Heart left ventricle (tissue), 16 donors: Measurements from ENCODE around the gene GPD1. TPM values are rescaled to one million over a fixed set of nuclear protein-coding genes. Genes with fewer than 3 reads are reported as not detected.
A peak's percentile ranks its signal among the peaks of the same experiment; 100 is the strongest.

Experiments
- ATAC-seq, 4 donors: fragments of 200-7000 bp; cut with Tn5 transposase; one replicate each; pipeline ENCODE4 v1.9.1; 2020 to 2022; ENCODE audit warnings: moderate library complexity in 4 of 4, mild to moderate bottlenecking in 3 of 4, moderate number of reproducible peaks in 1 of 4
- DNase-seq, 5 donors: peaks; one replicate each; pipeline ENCODE4 v3.0.0-alpha.2; 2020
- H3K27ac ChIP-seq, 12 donors: fragments of 200-600 bp; sonication (generic) in 4 of 12; one replicate each; pipeline versions ENCODE4 v1.5.0 to v1.8.0; 2016 to 2022; ENCODE audit warnings: mild to moderate bottlenecking in 2 of 12
- H3K27me3 ChIP-seq, 9 donors: fragments of 200-600 bp; sonication (generic) in 2 of 9; one replicate each; pipeline versions ENCODE4 v1.5.1 to v1.8.0; 2016 to 2022; ENCODE audit warnings: mild to moderate bottlenecking in 3 of 9
- H3K36me3 ChIP-seq, 9 donors: fragments of 200-600 bp; sonication (generic) in 2 of 9; one replicate each; pipeline versions ENCODE4 v1.5.0 to v1.8.0; 2018 to 2022; ENCODE audit warnings: mild to moderate bottlenecking in 2 of 9
- H3K4me1 ChIP-seq, 12 donors: fragments of 200-600 bp; sonication (generic) in 4 of 12; one replicate each; pipeline versions ENCODE4 v1.5.0 to v1.8.0; 2016 to 2022; ENCODE audit warnings: mild to moderate bottlenecking in 3 of 12
- H3K4me3 ChIP-seq, 12 donors: fragments of 200-600 bp; sonication (generic) in 4 of 12; one replicate each; pipeline versions ENCODE4 v1.5.0 to v1.8.0; 2017 to 2022; ENCODE audit warnings: mild to moderate bottlenecking in 9 of 12, moderate library complexity in 4 of 12
- H3K9me3 ChIP-seq, 12 donors: fragments of 200-600 bp; sonication (generic) in 4 of 12; one replicate each; pipeline versions ENCODE4 v1.5.0 to v1.8.0; 2016 to 2022; ENCODE audit warnings: mild to moderate bottlenecking in 1 of 12
- POLR2A ChIP-seq, 2 donors: fragments of 450-650 bp; IDR thresholded peaks; one replicate each; pipeline ENCODE4 v1.6.1; 2017; ENCODE audit warnings: antibody characterized with exemption in 2 of 2, mild to moderate bottlenecking in 2 of 2, moderate library complexity in 2 of 2
- WGBS, 4 donors: extraction: QIAGEN DNeasy Blood & Tissue Kit in 2 of 4; methylation state at CpG; one replicate each; pipeline versions ENCODE4 v1.1.5 to v1.1.7; 2013 to 2018; 5-methylcytosine and 5-hydroxymethylcytosine counted together
- intact Hi-C, 10 donors: fragments of 100-400 bp; cut with DNase I; formaldehyde crosslinking; loops; one replicate each; pipeline versions ENCODE4 v1.11.1 to v1.14.2; 2022
- long read RNA-seq, 3 donors: library from polyadenylated mRNA; unstranded; transcript quantifications; one replicate each; pipeline ENCODE4 v2.0.0, GENCODE V29; 2020 to 2021
- polyA plus RNA-seq, 2 donors: library from polyadenylated mRNA; stranded (reverse); fragments of 200-250 nt; gene quantifications; one replicate each; pipeline ENCODE4 v1.2.3, GENCODE V29; 2013
- total RNA-seq, 9 donors: library from RNA; depleted of rRNA in 2 of 9; stranded (reverse); fragments of >200 nt in 2 of 9; fragmentation: NEBNext Ultra II Directional in 3 of 9; extraction: Animal tissue kit (Norgen Biotek cat#: 25700) in 3 of 9; gene quantifications; one replicate each; pipeline versions ENCODE4 v1.1.0 to v1.2.4, GENCODE V29; 2016 to 2023
- TF ChIP-seq, protein P1 (sequence below), 12 donors: fragments of 200-600 bp; sonication (generic) in 4 of 12; IDR thresholded peaks; one replicate each; pipeline versions ENCODE4 v1.5.0 to v1.8.0; 2018 to 2022; ENCODE audit warnings: antibody characterized with exemption in 12 of 12, mild to moderate bottlenecking in 5 of 12
- donor health status: ischemic (EF 13 %, LVEDD 7.1; RV severe dilation, severe dysfunction).
- donor health status: healthy with polysubstance abuse.
- donor health status: DM: no; HTN: yes; CAD: no.
- donor health status: DM: no; HTN: no; CAD: no.
- donor health status: ischemic (EF 25% LVEDD 6.9; RV normal size, moderate dysfunction).
- donor health status: ischemic (EF 25% LVEDD 5.7; RV mildly dilated, moderate dysfunction).
- donor health status: healthy.
- donor health status: DM: yes; HTN: yes; CAD: no.
- donor health status: ischemic (EF 35%, LVEDD 5.7; RV mildly dilated, moderate dysfunction).
- donor health status: nonischemic (EF 11% LVEDD 7.7; RV severe dilation, severe dysfunction).
- donor health status: DM: yes; HTN: yes; CAD: no.
- donor health status: PGD.
- donor health status: ischemic (EF 29% LVEDD 5.4; RV normal size, mild dysfunction).
- donor health status: nonischemic (EF 23%, LVEDD 6.1; RV moderate dilation, normal function).

The GPD1 gene
- total RNA-seq (10 to 100 TPM in 4 of 9 donors, 1 to 10 TPM in 5; 7.4 to 75.8 (median 9.7) TPM), polyA plus RNA-seq (10 to 100 TPM in 1 of 2 donors, 1 to 10 TPM in 1; 10.0 to 18.1 TPM)
- long read RNA-seq, donor 1, transcript GPD1-201 (8 exons, 3,082 nt): major isoform, 14 of 23 reads
- long read RNA-seq, donor 1, partial matches to known transcripts: 2 of 23 reads
- long read RNA-seq, donor 1, other reads (novel, unspliced or antisense): 7 of 23 reads
- long read RNA-seq, donor 2, transcript GPD1-201 (8 exons, 3,082 nt): major isoform, 92 of 110 reads
- long read RNA-seq, donor 2, partial matches to known transcripts: 2 of 110 reads
- long read RNA-seq, donor 2, other reads (novel, unspliced or antisense): 16 of 110 reads
- long read RNA-seq, donor 3, transcript GPD1-201 (8 exons, 3,082 nt): major isoform, 12 of 15 reads
- long read RNA-seq, donor 3, partial matches to known transcripts: 0 of 15 reads
- long read RNA-seq, donor 3, other reads (novel, unspliced or antisense): 3 of 15 reads

DNA sequence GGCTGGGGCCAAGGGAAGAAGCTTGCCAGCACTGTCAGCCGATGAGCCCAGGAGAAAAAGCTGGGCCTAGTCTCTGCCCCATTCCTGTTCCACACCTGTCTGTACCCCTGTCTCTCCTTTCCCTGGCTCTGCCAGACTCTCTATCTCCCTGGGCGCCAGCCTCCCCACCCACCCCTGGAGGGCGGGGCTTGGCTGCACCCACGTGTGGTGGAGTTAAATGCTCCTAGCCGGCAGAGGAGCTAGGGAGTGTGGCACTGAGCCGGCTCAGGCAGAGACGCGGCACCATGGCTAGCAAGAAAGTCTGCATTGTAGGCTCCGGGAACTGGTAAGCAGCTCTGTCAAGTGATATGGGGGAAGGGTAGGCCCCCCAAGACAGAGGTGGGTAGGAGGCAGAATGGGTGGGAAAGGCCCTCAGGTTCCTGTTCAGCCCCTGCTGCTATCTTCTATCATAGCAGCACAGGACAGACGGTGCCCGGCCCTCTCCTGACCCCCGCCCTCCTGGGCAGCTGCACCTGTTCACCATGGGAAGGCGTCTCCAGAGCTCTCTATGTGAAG lies at the start of gene GPD1:
GPD1 (plus strand) TSS at position 242 of the 555 bp plus-strand sequence; CDS start at position 285, 43 bp downstream.
- Histone ChIP-seq H3K9me3 (no peaks in the 10 kb centered on the region), H3K27me3 (no peaks in the 10 kb centered on the region), H3K4me3 (peak within 1 kb of the TSS in 5 of 12 donors; percentile 13 to 40 (median 29)), H3K36me3 (peaks cover 0 to 32% (median 19%) of the 10 kb centered on the region in 9 donors), H3K27ac (peak within 1 kb of the TSS in 5 of 12 donors; percentile 6 to 56 (median 27)), H3K4me1 (peaks cover 2 to 36% (median 18%) of the 10 kb centered on the region in 12 donors)
- TF ChIP-seq, protein P1, sequence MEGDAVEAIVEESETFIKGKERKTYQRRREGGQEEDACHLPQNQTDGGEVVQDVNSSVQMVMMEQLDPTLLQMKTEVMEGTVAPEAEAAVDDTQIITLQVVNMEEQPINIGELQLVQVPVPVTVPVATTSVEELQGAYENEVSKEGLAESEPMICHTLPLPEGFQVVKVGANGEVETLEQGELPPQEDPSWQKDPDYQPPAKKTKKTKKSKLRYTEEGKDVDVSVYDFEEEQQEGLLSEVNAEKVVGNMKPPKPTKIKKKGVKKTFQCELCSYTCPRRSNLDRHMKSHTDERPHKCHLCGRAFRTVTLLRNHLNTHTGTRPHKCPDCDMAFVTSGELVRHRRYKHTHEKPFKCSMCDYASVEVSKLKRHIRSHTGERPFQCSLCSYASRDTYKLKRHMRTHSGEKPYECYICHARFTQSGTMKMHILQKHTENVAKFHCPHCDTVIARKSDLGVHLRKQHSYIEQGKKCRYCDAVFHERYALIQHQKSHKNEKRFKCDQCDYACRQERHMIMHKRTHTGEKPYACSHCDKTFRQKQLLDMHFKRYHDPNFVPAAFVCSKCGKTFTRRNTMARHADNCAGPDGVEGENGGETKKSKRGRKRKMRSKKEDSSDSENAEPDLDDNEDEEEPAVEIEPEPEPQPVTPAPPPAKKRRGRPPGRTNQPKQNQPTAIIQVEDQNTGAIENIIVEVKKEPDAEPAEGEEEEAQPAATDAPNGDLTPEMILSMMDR (IDR thresholded peaks at IDR 0.05): peak in 1 of 12 donors; percentile 11
- peak in 1 of 2 donors; percentile 28 for TF ChIP-seq POLR2A (IDR thresholded peaks at IDR 0.05)
- DNase-seq: peak; percentile 61 to 81 (median 77)
- intact Hi-C loops: no loop called here
- ATAC-seq: peak; percentile 87 to 94 (median 91)
- WGBS, 4 donors: 20 to 32% (median 22%) methylated on average over 13 of the region's 13 CpGs

DNA sequence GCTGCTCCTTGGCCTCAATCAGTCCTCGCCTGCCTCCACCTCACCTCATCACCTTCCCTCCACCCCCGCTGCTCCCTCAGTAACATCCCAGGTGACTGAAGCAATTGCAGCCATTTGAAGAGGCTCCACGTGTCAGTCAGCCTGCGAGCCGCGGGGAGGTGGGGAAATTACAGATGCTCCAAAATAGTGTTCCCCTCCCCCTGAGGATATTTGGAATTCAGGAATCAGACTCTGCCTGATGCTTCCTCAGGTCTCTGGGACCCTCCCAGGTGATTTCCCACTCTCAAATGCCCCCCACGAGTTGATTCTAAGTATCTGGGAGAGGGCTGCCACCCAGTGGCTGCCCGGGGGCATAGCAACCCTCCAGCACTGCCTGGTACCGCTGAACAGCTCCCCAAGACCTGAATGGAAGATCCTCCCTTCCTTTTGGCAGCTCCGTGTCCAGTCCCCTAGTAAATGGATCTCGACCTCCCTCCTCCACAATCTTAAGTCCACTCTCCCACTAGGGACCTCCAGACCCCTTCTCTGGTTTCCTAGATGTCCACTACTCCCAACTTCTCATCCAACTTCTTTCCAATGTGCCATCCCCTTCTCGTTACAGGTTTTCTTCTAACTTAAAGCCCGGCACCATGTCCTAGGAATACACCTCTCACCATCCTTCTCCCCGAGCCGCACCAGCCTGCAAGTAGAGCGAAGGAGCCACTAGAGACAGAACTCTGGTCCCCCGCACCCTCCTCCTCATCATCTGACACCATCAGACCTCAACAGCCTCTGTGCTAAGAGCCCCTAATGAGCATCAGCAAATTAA lies 47.8 kb upstream of the GPD1 start:
- peak in 2 of 5 donors; percentile 45 to 64 for DNase-seq
- WGBS, 4 donors: 8 to 12% (median 9%) methylated on average over 16 to 17 of the region's 17 CpGs

GRCh38 chr12:50056639-50056976 lies 47.2 kb upstream of the GPD1 start:
- no peaks in the 10 kb centered on the region for H3K9me3 ChIP-seq
- H3K4me3 ChIP-seq: peak overlapping the region in 6 of 12 donors; percentile 53 to 86 (median 70)
- no peak overlapping the region for H3K27ac ChIP-seq
- ATAC-seq (no peak), DNase-seq (no peak)
- WGBS, 4 donors: 16 to 19% (median 17%) methylated on average over 3 of the region's 3 CpGs
- peaks cover 0 to 27% (median 0%) of the 10 kb centered on the region in 9 donors for H3K27me3 ChIP-seq
- TF ChIP-seq POLR2A (IDR thresholded peaks at IDR 0.05): no peak
- TF ChIP-seq, protein P1 (IDR thresholded peaks at IDR 0.05): no peak
- H3K36me3 ChIP-seq: no peaks in the 10 kb centered on the region
- H3K4me1 ChIP-seq: peaks cover 0 to 32% (median 15%) of the 10 kb centered on the region in 12 donors
- intact Hi-C loops: loop anchor here (1.0 to 10.0 kb wide), 9 partner anchors 82 to 282 kb away; partner anchors contain the start of gene AQP6 (in 1 of the 10)

More for the DNA sequence above, 47.8 kb upstream of the GPD1 start:
- no peak overlapping the region for H3K27ac ChIP-seq
- H3K4me3 ChIP-seq: no peak overlapping the region
- peaks cover 0 to 27% (median 0%) of the 10 kb centered on the region in 9 donors for H3K27me3 ChIP-seq
- ATAC-seq: peak; percentile 55 to 71 (median 58)
- no peaks in the 10 kb centered on the region for H3K36me3 ChIP-seq
- intact Hi-C loops: loop anchor here (1.0 to 10.0 kb wide), 9 partner anchors 81 to 281 kb away; partner anchors contain the start of gene AQP6 (in 1 of the 10)
- no peaks in the 10 kb centered on the region for H3K9me3 ChIP-seq
- peaks cover 0 to 31% (median 16%) of the 10 kb centered on the region in 12 donors for H3K4me1 ChIP-seq
- TF ChIP-seq, protein P1 (IDR thresholded peaks at IDR 0.05): peak; percentile 76 to 96 (median 95)
- no peak for TF ChIP-seq POLR2A (IDR thresholded peaks at IDR 0.05)
